ENCODE results near the gene PCDHA10. TPM values are rescaled to one million over a fixed set of nuclear protein-coding genes. Genes with fewer than 3 reads are reported as not detected.

Gene PCDHA10
- under 0.01 and 0.13 TPM in 2 replicates for total RNA-seq

GRCh38 chr5:140855772-140856674 lies at the start of gene PCDHA10:
Gene PCDHA10, plus strand, starts transcription at chr5:140855897. Its CDS starts 152 bp downstream, at chr5:140856049.

GRCh38 chr5:140806834-140807775 lies 48.6 kb upstream of the PCDHA10 start, which contains the start of gene PCDHA4:
Gene PCDHA4, plus strand, starts transcription at chr5:140807068.

DNA sequence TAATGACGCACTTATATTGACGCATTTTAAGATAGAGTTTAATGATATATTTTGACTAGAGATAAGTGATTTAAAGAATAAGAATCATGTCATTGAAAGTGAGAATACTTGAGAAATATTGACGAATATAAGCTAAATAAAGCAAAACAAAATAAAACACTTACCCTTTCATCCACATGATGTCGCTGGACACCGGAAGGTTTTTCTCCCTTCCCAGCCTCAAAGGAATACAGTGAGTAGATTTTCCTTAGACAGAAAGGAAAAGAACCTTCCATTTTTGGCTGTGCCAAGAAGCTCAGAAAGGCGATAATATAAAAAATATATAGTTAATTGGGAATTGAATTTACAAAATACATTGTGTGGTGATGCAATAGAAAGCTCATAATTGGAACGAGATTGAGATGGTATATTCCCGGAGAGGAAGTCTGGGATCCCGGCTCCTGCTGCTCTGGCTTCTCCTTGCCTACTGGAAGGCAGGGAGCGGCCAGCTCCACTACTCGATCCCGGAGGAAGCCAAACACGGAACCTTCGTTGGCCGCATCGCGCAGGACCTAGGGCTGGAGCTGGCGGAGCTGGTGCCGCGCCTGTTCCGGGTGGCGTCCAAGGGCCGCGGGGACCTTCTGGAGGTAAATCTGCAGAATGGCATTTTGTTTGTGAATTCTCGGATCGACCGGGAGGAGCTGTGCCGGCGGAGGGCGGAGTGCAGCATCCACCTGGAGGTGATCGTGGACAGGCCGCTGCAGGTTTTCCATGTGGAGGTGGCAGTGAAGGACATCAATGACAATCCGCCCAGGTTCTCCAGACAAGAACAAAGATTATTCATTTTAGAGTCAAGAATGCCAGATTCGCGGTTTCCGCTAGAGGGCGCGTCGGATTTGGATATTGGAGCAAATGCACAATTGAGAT lies 34.1 kb upstream of the PCDHA10 start, which contains the start of gene PCDHA5:
Gene PCDHA5 (plus strand): TSS at position 239 of the 906 bp plus-strand sequence.

GRCh38 chr5:140827704-140828361 lies 27.9 kb upstream of the PCDHA10 start, which contains the start of gene PCDHA6:
Gene PCDHA6, plus strand, starts transcription at chr5:140827960. Its CDS starts 132 bp downstream, at chr5:140828092.

GRCh38 chr5:140833993-140834392 lies 21.7 kb upstream of the PCDHA10 start, which contains the start of gene PCDHA7:
Gene PCDHA7, plus strand, starts transcription at chr5:140834269. Its CDS starts 115 bp downstream, at chr5:140834384.

DNA sequence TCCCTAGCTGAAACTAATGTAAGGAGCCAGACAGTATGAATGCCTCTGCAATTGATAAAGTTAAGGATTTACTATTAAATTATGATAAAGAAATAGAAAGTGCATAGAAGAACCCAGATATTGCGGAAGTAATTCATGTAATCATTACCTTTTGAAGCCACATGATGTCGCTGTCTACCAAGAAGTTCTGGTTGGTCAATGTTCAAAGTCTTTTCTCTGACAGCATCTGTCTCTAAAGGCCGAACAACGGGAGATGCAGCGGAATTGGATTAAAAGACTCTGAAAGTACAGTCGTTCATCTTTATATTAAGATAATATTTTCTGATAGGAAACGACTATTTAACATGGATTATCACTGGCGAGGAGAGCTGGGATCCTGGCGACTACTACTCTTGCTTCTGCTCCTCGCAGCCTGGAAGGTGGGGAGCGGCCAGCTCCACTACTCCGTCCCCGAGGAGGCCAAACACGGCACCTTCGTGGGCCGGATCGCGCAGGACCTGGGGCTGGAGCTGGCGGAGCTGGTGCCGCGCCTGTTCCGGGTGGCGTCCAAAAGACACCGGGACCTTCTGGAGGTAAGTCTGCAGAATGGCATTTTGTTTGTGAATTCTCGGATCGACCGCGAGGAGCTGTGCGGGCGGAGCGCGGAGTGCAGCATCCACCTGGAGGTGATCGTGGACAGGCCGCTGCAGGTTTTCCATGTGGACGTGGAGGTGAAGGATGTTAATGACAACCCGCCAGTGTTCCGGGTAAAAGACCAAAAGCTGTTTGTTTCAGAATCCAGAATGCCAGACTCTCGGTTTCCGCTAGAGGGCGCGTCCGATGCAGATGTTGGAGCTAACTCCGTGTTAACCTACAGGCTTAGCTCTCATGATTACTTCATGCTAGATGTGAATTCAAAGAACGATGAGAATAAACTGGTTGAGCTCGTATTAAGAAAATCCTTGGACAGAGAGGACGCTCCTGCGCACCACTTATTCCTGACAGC lies 14.4 kb upstream of the PCDHA10 start, which contains the start of gene PCDHA8:
Gene PCDHA8 (plus strand): TSS at position 210 of the 985 bp plus-strand sequence. CDS start 135 bp downstream, at position 345.

GRCh38 chr5:140848139-140849102 lies 7.3 kb upstream of the PCDHA10 start, which contains the start of gene PCDHA9:
Gene PCDHA9, plus strand, starts transcription at chr5:140848382. Its CDS starts 114 bp downstream, at chr5:140848496.

DNA sequence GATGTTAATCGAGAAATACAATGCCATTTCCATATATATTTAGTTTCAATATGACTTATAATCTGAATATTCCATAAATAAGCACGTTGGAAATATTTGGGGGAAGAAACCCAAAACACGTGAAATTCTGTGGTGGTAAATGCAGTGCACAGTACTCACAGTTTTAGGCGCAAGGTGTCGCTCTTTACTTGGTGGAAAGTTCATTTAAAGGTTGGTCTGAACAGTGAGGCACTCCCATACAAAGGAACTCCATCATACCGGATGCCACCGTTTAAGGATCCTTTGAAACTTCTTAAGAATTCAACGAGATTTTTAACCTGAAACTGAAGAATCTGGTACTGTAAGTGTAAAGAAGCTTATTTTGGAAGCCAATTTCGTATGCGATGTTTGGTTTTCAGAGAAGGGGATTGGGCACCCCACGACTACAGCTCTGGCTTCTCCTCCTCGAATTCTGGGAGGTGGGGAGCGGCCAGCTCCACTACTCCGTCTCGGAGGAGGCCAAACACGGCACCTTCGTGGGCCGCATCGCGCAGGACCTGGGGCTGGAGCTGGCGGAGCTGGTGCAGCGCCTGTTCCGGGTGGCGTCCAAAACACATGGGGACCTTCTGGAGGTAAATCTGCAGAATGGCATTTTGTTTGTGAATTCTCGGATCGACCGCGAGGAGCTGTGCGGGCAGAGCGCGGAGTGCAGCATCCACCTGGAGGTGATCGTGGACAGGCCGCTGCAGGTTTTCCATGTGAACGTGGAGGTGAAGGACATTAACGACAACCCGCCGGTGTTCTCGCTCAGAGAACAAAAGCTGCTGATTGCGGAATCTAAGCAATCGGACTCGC lies 13.2 kb downstream of the PCDHA10 start, which contains the start of gene PCDHA11:
Gene PCDHA11 (plus strand): TSS at position 237 of the 834 bp plus-strand sequence. CDS start 147 bp downstream, at position 384.

GRCh38 chr5:140875085-140876065 lies 19.7 kb downstream of the PCDHA10 start, which contains the start of gene PCDHA12:
Gene PCDHA12, plus strand, starts transcription at chr5:140875308. Its CDS starts 165 bp downstream, at chr5:140875473.

GRCh38 chr5:140881889-140882590 lies 26.3 kb downstream of the PCDHA10 start, which contains the start of gene PCDHA13:
Gene PCDHA13, plus strand, starts transcription at chr5:140882124. Its CDS starts 145 bp downstream, at chr5:140882269.

Other genes with a start within 250 kb of the PCDHA10 start
- 3.2 TPM in 1 of 2 replicates, not detected in the other for gene CD14, start 222.7 kb upstream of the PCDHA10 start, total RNA-seq
- gene TMCO6, start 216.4 kb upstream of the PCDHA10 start, total RNA-seq, result 15.4 and 19.7 TPM in 2 replicates
- gene NDUFA2, start 208.3 kb upstream of the PCDHA10 start, total RNA-seq, result 42.2 and 64.1 TPM in 2 replicates
- gene IK, start 208.1 kb upstream of the PCDHA10 start, total RNA-seq, result 75.0 and 111 TPM in 2 replicates
- gene WDR55, start 191.0 kb upstream of the PCDHA10 start, total RNA-seq, result 30.4 and 34.9 TPM in 2 replicates
- 0.38 and 0.49 TPM in 2 replicates for gene DND1, start 182.3 kb upstream of the PCDHA10 start, total RNA-seq
- 60.2 and 70.4 TPM in 2 replicates for gene HARS1, start 164.5 kb upstream of the PCDHA10 start, total RNA-seq
- gene HARS2, start 164.4 kb upstream of the PCDHA10 start, total RNA-seq, result 24.1 and 36.4 TPM in 2 replicates
- gene ZMAT2, start 155.4 kb upstream of the PCDHA10 start, total RNA-seq, result 37.2 and 58.8 TPM in 2 replicates
- 0.13 TPM in 1 of 2 replicates, not detected in the other for gene PCDHA1, start 69.8 kb upstream of the PCDHA10 start, total RNA-seq
- gene PCDHA2, start 61.0 kb upstream of the PCDHA10 start, total RNA-seq, result 0.06 TPM in 1 of 2 replicates, not detected in the other
- under 0.01 and 0.19 TPM in 2 replicates for gene PCDHA3, start 54.8 kb upstream of the PCDHA10 start, total RNA-seq
- gene PCDHA4, start 48.8 kb upstream of the PCDHA10 start, total RNA-seq, result under 0.01 and 0.19 TPM in 2 replicates
- gene PCDHA5, start 34.3 kb upstream of the PCDHA10 start, total RNA-seq, result under 0.01 TPM in 1 of 2 replicates, not detected in the other
- 0.13 and 0.16 TPM in 2 replicates for gene PCDHA6, start 27.9 kb upstream of the PCDHA10 start, total RNA-seq
- gene PCDHA7, start 21.6 kb upstream of the PCDHA10 start, total RNA-seq, result under 0.01 and 0.06 TPM in 2 replicates
- 0.13 TPM in 1 of 2 replicates, not detected in the other for gene PCDHA8, start 14.7 kb upstream of the PCDHA10 start, total RNA-seq
- 0.06 TPM in 1 of 2 replicates, not detected in the other for gene PCDHA9, start 7.5 kb upstream of the PCDHA10 start, total RNA-seq
- gene PCDHA11, start 13.1 kb downstream of the PCDHA10 start, total RNA-seq, result under 0.01 and 0.13 TPM in 2 replicates
- under 0.01 TPM in 1 of 2 replicates, not detected in the other for gene PCDHA12, start 19.4 kb downstream of the PCDHA10 start, total RNA-seq
- not detected in 2 replicates for gene PCDHA13, start 26.2 kb downstream of the PCDHA10 start, total RNA-seq
- gene PCDHAC1, start 70.4 kb downstream of the PCDHA10 start, total RNA-seq, result 0.06 TPM in 1 of 2 replicates, not detected in the other
- 0.19 and 0.32 TPM in 2 replicates for gene PCDHAC2, start 110.6 kb downstream of the PCDHA10 start, total RNA-seq
- gene PCDHB1, start 195.5 kb downstream of the PCDHA10 start, total RNA-seq, result not detected in 2 replicates
- gene PCDHB2, start 238.7 kb downstream of the PCDHA10 start, total RNA-seq, result 0.81 and 2.3 TPM in 2 replicates
- gene PCDHB3, start 244.6 kb downstream of the PCDHA10 start, total RNA-seq, result 0.32 and 1.2 TPM in 2 replicates

All from bladder microvascular endothelial cell (primary cell).